OCI-LY1 (cell line): ENCODE measurements around the gene PCBP3.

ENCODE experiments used
- H2AFZ ChIP-seq: fragments of 200-600 bp; sonication (generic), shearing (Covaris generic); 2 replicates; pipeline ENCODE4 v1.6.0; 2014; ENCODE audit warnings: antibody characterized with exemption, mild to moderate bottlenecking, low read length
- H3F3A ChIP-seq: fragments of 200-600 bp; sonication (generic), shearing (Covaris generic); 2 replicates; pipeline ENCODE4 v1.6.0; 2014; ENCODE audit warnings: mild to moderate bottlenecking, antibody characterized with exemption, low read length, moderate library complexity; ENCODE audit not compliant: insufficient read depth
- H3K27ac ChIP-seq: fragments of 200-600 bp; sonication (generic); 2 replicates; pipeline ENCODE4 v1.5.1; 2014; ENCODE audit warnings: low read length, mixed run types, mild to moderate bottlenecking, low read depth; ENCODE audit not compliant: poor library complexity, severe bottlenecking
- H3K27me3 ChIP-seq: fragments of 200-600 bp; sonication (generic); 2 replicates; pipeline ENCODE4 v1.6.0; 2014; ENCODE audit warnings: antibody characterized with exemption, mild to moderate bottlenecking, low read length, moderate library complexity; ENCODE audit not compliant: insufficient read depth
- H3K36me3 ChIP-seq: fragments of 200-600 bp; sonication (generic); 2 replicates; pipeline ENCODE4 v1.6.1; 2014; ENCODE audit warnings: mild to moderate bottlenecking, antibody characterized with exemption, low read length, moderate library complexity, mixed read lengths; ENCODE audit not compliant: insufficient read depth
- H3K4me1 ChIP-seq: fragments of 200-600 bp; sonication (generic); 2 replicates; pipeline ENCODE4 v1.5.1; 2014; ENCODE audit warnings: mild to moderate bottlenecking, low read length, moderate library complexity; ENCODE audit not compliant: insufficient read depth, severe bottlenecking
- H3K4me2 ChIP-seq: fragments of 200-600 bp; sonication (generic), shearing (Covaris generic); 2 replicates; pipeline ENCODE4 v1.6.1; 2014; ENCODE audit warnings: low read length
- H3K4me3 ChIP-seq: fragments of 200-600 bp; sonication (generic); 2 replicates; pipeline ENCODE4 v1.5.1; 2014; ENCODE audit warnings: low read length, low read depth, mild to moderate bottlenecking, mixed read lengths; ENCODE audit not compliant: poor library complexity, severe bottlenecking
- H3K79me2 ChIP-seq: fragments of 200-600 bp; shearing (Covaris generic); 2 replicates; pipeline ENCODE4 v1.6.1; 2016; ENCODE audit warnings: mixed run types, low read length, mixed read lengths; ENCODE audit not compliant: insufficient read depth
- H3K9ac ChIP-seq: fragments of 200-600 bp; sonication (generic), shearing (Covaris generic); 2 replicates; pipeline ENCODE4 v1.6.1; 2014; ENCODE audit warnings: mild to moderate bottlenecking, low read length, mixed read lengths
- H3K9me2 ChIP-seq: fragments of 200-600 bp; sonication (generic), shearing (Covaris generic); 2 replicates; pipeline ENCODE4 v1.6.1; 2014; ENCODE audit warnings: low read depth, mild to moderate bottlenecking, low read length, mixed read lengths
- H3K9me3 ChIP-seq: fragments of 200-600 bp; shearing (Covaris generic); 2 replicates; pipeline ENCODE4 v1.6.1; 2014; ENCODE audit warnings: low read length, mixed read lengths
- H4K20me1 ChIP-seq: fragments of 200-600 bp; sonication (generic), shearing (Covaris generic); 2 replicates; pipeline ENCODE4 v1.6.0; 2016; ENCODE audit warnings: mild to moderate bottlenecking, low read length; ENCODE audit not compliant: insufficient read depth
- EZH2 ChIP-seq: fragments of 200-600 bp; sonication (generic), shearing (Covaris generic); IDR thresholded peaks from 2 replicates; pipeline ENCODE4 v1.8.0; 2017; ENCODE audit warnings: borderline replicate concordance, mixed run types, mild to moderate bottlenecking, antibody characterized with exemption, low read length, moderate library complexity, mixed read lengths
- TF ChIP-seq, protein P1 (sequence below): fragments of 200-600 bp; sonication (generic), shearing (Covaris generic); IDR thresholded peaks from 2 replicates; pipeline ENCODE4 v1.5.1; 2017; ENCODE audit warnings: mild to moderate bottlenecking, antibody characterized with exemption, low read length, moderate library complexity, mixed read lengths

PCBP3 gene

GRCh38 chr21:45941338-45941710, 297.8 kb downstream of the PCBP3 start:
- Histone ChIP-seq H3K36me3 (no peaks in the 10 kb centered on the region), H3K9me2 (no peaks in the 10 kb centered on the region), H3K4me2 (no peak overlapping the region), H3K27ac (no peak overlapping the region), H3F3A (no peaks in the 10 kb centered on the region), H3K9me3 (no peaks in the 10 kb centered on the region), H3K27me3 (no peaks in the 10 kb centered on the region), H3K79me2 (no peaks in the 10 kb centered on the region), H2AFZ (no peak overlapping the region), H3K9ac (no peak overlapping the region), H3K4me3 (no peak overlapping the region), H3K4me1 (no peaks in the 10 kb centered on the region), H4K20me1 (no peaks in the 10 kb centered on the region)
- TF ChIP-seq, protein P1, sequence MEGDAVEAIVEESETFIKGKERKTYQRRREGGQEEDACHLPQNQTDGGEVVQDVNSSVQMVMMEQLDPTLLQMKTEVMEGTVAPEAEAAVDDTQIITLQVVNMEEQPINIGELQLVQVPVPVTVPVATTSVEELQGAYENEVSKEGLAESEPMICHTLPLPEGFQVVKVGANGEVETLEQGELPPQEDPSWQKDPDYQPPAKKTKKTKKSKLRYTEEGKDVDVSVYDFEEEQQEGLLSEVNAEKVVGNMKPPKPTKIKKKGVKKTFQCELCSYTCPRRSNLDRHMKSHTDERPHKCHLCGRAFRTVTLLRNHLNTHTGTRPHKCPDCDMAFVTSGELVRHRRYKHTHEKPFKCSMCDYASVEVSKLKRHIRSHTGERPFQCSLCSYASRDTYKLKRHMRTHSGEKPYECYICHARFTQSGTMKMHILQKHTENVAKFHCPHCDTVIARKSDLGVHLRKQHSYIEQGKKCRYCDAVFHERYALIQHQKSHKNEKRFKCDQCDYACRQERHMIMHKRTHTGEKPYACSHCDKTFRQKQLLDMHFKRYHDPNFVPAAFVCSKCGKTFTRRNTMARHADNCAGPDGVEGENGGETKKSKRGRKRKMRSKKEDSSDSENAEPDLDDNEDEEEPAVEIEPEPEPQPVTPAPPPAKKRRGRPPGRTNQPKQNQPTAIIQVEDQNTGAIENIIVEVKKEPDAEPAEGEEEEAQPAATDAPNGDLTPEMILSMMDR = no peak
- no peak for TF ChIP-seq EZH2

DNA sequence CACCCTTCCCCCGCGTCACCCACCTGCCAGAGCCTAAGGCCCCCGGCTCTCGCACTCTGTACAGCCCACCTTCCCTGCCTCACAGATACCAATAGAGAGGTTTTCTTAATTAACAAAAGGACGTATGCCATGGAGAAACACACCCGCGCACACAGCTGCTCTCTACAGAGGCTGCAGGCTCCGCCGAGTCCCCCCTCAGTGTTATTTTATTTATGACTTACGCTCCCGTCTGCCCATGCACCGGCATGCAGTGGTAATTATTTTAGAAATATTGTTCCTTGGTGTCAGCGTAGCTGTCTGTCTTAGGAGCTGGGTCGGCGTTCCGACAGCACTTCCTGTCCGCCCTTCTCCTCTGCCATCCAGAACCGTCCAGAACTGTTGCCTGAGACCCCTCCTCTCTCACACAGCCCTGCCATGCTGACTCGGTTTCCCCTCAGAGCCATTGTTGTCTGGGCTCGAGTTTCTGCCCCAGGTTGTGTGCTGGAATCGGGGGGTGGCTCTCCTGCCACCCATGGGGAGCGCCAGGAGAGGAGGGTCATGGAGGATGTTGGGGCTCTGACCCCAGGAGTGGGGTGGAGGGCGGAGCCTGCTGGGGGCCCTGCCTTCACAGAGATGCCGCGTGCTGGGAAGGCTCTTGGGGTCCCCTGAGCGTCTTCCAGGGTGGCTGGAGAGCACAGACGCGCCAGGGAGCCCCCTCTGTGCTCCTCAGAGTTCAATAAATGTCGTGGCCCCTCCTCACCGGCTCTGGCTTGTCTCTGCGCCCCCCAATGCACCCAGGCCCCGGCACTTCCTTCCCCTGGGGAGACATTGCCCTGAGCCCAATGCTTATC, 298.4 kb downstream of the PCBP3 start:
- Histone ChIP-seq H3K79me2 (no peaks in the 10 kb centered on the region), H3K36me3 (no peaks in the 10 kb centered on the region), H3K4me3 (no peak overlapping the region), H3F3A (no peaks in the 10 kb centered on the region), H3K4me1 (no peaks in the 10 kb centered on the region), H3K27ac (no peak overlapping the region), H3K9me2 (no peaks in the 10 kb centered on the region), H3K9me3 (no peaks in the 10 kb centered on the region), H3K4me2 (no peak overlapping the region), H3K9ac (no peak overlapping the region), H4K20me1 (no peaks in the 10 kb centered on the region), H3K27me3 (no peaks in the 10 kb centered on the region), H2AFZ (no peak overlapping the region)
- TF ChIP-seq, protein P1 = no peak
- no peak for TF ChIP-seq EZH2

- Histone ChIP-seq H3K79me2 (no peaks in the 10 kb centered on the region), H4K20me1 (no peaks in the 10 kb centered on the region), H3K27ac (no peak overlapping the region), H3K27me3 (no peaks in the 10 kb centered on the region), H2AFZ (no peak overlapping the region), H3K36me3 (no peaks in the 10 kb centered on the region), H3K9me3 (no peaks in the 10 kb centered on the region), H3F3A (no peaks in the 10 kb centered on the region), H3K9me2 (no peaks in the 10 kb centered on the region), H3K4me3 (no peak overlapping the region), H3K4me1 (no peaks in the 10 kb centered on the region), H3K4me2 (no peak overlapping the region), H3K9ac (no peak overlapping the region)
- TF ChIP-seq, protein P1 = no peak
- TF ChIP-seq EZH2 = no peak
Observed at GRCh38 chr21:45942755-45943629, 299.5 kb downstream of the PCBP3 start.
